ENCODE data around the gene TMEM237.

- no peak for TF ChIP-seq CTCF (IDR thresholded peaks at IDR 0.05)
- TF ChIP-seq STAT6 (CRISPR knock-in tag; conservative IDR thresholded peaks at IDR 0.05; ENCODE audit: low read depth): no peak
- TF ChIP-seq NR3C1 (CRISPR knock-in tag; conservative IDR thresholded peaks at IDR 0.05; ENCODE audit: low read depth): no peak
- TF ChIP-seq SP1 (CRISPR knock-in tag; conservative IDR thresholded peaks at IDR 0.05): no peak
- TF ChIP-seq FOXP1 (CRISPR knock-in tag; IDR thresholded peaks at IDR 0.05; ENCODE audit: borderline replicate concordance): no peak
- TF ChIP-seq ZNF423 (CRISPR knock-in tag; IDR thresholded peaks at IDR 0.05): no peak
- no peak for TF ChIP-seq MAX (CRISPR knock-in tag; IDR thresholded peaks at IDR 0.05)
- TF ChIP-seq PREB (CRISPR knock-in tag; IDR thresholded peaks at IDR 0.05; ENCODE audit: borderline replicate concordance): no peak
- TF ChIP-seq NFE2L1 (CRISPR knock-in tag; IDR thresholded peaks at IDR 0.05): no peak
- no peak for TF ChIP-seq JUN (CRISPR knock-in tag; IDR thresholded peaks at IDR 0.05)
Observed at GRCh38 chr2:201579536-201579935, 63.8 kb downstream of the TMEM237 start.
